D341Med (cell line): ENCODE results near the gene RBM6.

ENCODE experiments used
- DNase-seq: peaks from one replicate; pipeline ENCODE4 v3.0.0; 2012; ENCODE audit warnings: low spot score

Gene RBM6

DNA sequence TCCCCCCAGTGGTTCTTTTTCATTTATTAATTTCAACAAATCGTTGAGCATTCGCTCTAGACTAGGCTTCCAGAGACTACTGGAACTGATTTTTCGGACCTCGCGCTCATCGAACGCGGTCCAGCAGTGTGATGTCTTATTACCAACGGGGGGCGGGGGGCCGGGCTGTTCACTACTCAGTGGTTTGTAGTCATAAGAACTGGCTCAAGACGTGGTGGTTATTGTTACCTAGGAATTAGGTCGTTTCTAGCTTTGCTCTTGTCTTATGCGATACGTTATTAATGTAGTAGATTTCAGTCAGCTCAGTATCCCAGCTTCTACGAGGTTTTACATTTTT is 149.6 kb downstream of the RBM6 start:
- no peak for DNase-seq

DNA sequence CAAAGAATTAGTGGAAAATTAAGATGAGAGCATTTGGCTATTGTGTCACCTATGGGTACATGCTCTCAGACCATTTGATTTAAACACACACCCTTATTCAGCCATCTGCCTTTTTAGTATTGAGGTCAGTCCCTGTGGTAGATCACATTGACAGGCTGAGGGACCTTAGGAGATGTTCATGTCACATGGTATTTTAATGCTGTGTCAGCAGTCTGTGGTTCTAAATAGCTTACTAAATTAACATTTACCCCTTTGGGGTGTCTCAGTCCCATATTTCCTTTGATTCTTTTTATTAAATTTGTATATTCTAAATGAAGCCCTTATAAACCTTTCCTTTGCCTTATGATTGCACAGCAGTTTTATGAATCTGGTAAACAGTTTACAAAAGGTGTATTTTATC is 151.0 kb downstream of the RBM6 start:
- DNase-seq: no peak

DNA sequence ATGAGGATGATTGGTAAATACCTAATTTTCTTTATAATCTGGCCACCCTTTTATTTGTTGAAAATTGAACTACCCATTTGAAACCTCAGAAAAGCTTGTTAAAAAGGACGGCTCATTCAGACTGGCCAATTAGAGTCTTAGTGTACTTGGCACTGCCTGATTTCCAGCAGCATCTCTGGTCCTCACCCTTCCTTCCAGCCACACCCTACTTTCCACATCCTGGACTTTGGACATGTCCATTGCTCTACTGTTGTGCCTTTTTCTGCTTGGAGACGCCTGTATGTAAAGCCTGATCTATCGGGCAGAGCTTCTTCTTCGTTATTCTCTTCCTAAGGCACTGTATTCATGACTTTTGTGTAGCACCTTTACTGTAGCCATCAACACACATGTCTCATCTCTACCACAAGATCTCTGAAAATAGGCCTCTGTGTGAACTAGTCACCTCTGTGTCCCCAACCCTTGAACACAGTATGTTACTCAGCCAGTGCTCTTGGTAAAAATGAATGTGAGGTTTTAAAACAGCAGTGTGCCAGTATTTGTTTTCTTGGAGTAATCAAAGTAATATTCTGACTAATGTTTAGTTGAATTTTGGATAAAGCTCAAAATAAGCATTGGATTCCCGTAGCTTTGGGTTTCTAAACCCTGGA is 155.5 kb downstream of the RBM6 start:
- no peak for DNase-seq

DNA sequence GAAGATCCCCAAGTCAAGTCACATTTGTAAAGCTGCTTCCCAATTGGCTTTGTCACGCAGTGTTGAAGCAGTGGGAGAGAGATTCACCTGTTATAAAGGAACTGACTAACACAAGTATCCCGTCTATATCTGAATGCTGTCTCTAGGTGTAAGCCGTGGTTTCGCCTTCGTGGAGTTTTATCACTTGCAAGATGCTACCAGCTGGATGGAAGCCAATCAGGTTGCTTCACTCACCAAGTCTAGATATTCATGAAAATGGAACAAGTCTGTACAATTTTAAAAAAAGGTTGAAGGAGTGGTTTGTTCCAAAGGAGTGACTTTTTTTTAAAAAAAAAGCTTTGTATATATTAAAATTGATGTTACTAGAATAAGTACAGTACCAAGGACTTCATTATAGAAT is 160.4 kb downstream of the RBM6 start:
- no peak for DNase-seq

DNA sequence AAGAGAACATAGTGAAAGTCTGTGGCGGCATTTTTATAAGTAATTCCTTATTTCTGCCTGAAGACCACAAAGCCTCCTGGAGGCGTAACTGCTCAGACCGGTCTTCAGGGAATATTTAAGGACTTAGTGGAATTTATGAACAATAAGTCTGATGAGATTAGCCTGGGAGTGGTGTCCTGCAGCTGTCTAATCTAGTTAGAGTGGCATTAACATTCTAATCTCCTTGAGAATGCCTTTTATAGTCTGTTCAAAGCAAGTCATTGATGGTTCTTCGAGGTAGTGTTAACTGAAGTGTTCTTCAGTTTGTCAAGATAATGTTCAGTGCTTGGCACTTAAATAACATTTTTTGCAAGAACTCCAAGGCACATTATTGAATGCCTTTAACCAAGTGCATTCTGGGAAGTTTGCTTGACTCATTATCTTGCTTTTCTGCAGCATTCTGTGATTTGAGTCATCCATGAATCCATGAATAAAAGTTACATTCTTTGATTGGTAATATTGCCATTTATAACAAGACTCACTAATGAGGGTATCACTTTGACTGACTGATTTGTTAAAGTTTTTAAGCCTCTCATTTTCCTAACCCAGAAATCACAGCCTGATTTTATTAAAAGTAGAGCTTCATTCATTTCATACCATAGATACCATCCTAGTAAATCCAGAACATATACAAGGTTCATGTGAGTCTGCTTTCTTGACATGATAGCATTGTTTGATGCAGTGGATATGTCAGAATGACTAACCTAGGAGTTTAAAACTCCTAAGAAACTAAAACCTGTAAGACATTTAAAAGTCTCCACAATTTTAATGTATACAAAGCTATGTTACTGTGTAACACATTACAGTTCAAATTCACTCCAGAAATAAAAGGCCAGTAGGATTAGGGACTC is 161.3 kb downstream of the RBM6 start:
- DNase-seq: peak; percentile 81

DNA sequence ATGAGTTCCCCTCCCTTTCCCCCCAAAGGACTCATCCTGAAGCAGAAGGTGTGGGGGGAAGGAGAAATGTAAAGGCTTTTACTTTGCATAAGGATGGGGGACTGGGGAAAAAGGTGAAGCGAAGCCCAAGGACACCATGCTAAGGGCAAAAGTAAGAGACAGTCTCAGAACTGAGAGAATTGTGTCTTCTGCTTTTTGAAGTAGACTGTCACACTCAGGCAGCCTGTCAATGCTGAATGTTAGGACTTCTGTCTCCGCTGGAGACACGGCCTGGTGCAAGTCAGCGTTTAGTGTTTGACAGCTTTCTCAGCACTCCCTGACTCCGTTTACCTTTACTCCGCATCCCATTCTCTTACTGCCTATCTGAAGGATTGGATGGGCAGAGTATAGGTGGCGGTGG is 162.6 kb downstream of the RBM6 start:
- DNase-seq: no peak

DNA sequence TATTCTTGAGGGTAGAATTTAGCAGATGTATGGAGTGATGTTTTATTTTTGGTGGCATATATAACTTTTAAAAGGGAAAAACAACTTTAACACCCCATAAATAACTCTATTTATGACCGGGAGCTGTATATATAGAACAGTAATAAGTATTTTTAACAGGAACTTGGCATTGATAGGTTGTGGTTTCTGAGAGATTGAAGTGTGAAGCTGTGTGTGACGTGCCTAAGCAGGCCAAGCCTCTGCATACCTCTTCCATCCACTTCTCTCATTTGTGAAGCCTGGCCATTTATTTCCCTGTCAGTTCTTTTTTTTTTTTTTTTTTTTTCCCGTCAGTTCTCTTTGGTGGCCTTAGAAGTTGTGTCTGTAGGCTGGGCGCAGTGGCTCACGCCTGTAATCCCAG is 171.8 kb downstream of the RBM6 start:
- no peak for DNase-seq

DNA sequence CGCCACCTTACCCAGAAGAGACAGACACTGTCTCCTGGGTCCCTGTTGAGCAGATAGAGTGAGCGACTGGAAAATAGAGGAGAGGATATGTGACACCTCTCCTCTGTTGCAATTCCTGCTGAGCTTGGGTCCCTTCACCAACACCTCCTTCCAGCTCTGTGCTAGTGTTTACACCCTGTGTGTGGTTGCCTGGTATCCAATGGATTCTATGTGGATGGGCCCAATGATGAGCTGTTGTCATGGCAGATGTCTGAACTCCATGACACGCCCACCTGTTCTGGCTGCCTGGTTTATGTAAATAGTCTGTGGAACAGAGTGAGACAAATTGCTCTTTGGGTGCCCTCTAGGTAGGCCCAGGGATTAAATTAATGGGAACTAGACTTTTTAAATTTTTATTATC is 172.5 kb downstream of the RBM6 start:
- DNase-seq: no peak

DNA sequence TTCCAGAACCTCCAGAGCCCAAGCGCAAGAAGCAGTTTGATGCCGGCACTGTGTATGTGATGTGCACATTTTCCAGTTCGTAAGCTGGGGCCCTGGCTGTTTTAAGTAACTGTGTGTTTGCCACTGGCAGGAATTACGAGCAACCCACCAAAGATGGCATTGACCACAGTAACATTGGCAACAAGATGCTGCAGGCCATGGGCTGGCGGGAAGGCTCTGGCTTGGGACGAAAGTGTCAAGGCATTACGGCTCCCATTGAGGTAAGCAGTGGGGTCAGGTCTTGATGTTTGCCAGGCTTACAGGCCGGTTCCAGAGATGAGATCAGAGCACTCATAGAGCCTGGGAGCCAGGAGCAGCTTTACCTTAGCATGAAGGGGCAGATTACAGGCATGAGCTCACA is 177.2 kb downstream of the RBM6 start:
- DNase-seq: no peak

DNA sequence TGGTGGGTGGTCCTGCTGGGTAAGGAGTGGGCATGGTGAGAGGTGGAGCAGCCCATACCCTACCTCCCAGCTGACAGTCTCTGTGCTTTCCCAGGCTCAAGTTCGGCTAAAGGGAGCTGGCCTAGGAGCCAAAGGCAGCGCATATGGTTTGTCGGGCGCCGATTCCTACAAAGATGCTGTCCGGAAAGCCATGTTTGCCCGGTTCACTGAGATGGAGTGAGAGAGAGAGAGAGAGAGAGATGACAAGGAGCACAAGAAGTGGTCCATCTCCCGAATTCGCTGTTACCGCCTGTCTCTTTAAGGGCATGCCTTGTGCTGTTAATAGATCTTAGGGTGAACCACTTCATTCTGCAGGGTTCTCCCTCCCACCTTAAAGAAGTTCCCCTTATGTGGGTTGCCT is 178.3 kb downstream of the RBM6 start:
- DNase-seq: no peak

DNA sequence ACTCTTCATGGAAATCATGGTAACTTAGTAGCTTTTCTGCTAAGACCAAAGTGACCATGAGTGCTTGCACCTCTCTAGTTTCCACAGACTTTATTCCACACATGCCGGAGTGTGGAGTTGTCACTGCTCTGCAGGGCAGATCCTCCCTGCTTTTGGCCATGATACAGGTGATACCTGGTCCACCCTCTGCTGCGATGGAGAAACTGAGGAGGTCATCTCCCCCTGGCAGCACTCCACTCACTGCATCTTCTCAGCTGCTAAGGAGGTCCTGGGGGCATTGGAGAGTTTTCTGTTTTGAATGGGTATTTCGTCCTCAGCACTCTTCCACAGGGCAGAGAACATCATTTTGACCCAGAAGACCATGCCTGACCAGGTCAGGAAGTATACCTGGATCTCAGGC is 179.8 kb downstream of the RBM6 start:
- no peak for DNase-seq

DNA sequence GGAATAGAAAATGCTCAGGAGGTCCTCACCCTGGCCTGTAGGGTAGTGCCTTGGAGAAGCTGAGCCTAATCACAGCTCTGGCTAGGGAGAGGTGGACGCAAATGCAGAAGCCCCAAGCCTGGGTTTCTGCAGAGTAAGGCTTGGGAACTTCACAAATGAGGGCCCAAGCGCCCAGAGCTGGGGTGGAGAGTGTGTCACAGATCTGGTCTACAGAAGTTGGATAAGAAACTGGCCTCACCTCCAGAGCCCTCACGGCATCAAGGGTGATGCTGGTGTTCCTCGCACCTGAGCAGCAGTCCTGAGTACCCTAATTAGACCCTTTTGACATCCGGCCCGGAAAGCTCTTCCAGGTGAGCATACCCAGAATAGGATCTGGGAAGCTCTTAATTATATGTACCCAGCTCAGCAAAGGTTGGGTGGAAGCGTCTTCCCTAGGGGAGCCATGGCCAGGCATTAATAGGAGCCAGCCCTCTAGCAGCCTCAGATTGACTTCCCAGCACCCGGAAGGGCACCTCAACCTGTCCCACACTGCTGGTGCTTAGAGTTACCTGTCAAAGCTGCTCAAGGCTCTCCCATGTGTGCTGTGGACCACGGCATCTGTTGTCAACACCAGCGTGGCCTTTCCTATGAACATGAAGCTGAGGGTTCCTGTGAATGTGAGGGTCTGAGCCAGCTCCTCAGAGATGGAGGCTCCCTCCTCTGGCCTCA is 180.6 kb downstream of the RBM6 start:
- no peak for DNase-seq

DNA sequence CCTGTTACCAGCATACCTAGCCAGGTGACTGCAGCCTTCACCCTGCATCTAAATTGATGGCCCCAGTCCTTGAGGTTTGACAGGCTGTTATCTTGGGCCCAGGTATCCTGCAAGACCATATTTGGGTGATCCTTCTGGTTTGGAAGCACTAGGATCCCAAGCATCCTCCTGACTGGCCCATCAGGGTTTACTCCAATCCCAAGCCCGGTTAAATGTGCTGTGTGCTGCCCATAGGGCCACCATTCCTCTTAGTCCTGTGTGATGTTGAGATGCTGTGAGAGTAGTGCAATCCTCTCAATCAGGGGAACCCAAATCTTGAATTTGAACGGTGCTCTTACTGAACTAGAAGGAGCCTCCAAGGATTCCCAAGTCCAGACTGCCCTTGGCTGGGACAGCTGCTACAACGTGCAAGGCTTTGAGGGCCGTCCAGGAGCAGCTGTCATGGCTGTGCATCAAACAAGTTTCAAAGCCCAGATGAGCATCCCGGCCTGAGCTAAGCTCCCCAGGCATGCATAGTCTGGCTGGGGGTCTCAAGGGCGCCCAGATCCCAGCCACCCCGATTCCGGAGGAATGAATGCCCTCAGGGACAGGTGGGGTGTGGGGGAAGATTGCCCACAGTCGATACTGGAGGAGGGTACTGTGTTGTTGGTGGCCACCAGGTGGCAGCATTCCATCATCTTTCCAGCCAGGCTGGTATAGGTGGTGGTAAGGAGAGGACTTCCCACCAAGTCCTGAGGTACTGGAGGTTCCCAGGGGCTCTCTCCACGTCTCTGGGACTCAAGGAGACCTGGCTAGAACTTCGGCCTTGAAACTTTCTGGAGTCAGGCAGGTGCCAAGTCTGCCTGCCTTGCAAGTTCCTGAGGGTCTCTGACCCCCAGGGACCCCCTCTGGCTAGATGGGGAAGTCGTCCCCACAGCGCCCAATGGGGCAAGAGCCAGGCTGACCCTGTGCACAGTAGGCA is 181.4 kb downstream of the RBM6 start:
- DNase-seq: peak; percentile 87

DNA sequence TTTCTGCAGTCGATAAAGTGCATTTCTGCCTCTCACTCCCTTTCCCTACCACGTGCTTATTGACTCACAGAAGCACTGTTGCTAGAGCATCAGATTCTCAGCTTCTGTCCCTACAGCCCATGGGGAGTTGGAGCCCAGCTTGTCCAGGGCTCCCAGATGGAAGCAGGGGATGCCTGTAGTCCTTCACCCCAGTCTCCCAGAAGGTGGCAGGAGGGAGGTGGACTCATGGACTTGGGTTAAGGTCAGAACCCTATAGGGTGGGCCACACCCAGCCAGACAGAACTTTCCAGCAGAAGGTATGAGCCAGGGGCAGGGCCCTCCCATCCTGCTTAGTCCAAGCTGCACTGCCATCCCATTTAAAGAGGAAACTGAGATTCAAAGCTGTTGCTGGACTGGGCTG is 182.1 kb downstream of the RBM6 start:
- no peak for DNase-seq

DNA sequence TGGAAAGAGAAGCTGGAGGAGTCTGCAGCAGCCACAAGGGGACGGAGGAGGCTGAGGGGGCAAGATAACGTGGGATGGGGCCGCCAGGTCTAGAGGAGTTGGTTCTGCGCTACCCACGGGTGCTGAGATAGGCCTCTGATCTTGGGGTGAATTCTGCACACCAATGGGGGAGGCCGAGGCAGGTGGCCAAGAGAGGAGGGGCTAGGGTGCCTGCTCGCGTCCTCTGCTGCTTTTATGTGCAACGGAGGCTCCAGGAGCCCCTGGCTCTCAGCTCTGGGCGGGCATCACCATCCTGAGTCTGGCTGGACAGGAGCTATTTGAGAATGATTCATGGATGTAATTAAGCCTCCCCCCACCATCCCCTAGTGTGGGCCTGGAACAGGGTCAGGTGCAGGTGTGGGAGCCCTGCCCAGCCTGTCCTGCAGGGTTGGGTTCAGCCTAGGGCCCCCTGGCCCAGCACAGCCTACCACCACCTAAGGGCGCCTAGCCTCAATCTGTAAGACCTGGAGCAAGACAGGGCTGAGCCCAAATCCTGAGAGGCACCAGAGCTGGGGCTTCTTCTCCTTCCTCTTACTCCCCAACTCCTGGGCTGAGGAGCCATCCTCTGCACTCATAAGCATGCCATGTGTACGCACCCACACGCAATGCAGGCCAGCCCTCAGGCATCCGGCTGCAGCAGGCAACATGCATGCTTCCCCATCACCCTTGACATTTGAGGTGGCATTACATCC is 182.9 kb downstream of the RBM6 start:
- no peak for DNase-seq

DNA sequence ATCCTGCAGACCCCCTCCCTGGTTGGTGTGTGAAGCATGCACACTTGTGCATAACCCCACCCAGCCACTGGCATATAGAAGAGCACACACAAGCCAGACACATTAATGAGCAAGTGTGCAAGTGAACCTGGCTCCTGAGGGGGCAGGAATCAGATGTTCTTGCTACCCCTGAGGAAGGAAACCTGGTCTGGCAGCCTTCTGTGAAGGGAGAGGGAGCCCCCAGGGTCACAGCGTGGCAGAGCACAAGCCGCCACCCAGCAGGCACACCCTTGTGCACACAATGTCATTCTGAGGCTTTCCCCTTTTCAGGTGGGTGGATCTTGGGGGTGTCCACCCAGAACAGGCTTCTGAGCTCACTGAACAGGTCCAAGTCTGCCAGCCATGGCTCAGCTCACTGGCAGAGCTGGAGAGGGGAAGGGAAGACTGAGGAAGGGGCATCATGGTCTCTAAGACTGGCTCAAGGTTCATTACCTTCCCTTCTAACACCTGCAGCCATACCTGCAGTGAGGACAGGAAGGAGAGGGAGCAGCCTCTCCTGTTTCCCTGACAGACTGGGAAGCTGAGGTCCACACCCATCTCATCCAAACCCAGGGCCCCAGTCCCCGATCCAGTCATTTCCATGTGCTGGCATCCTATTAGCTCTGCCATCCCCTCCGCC is 183.6 kb downstream of the RBM6 start:
- DNase-seq: no peak

DNA sequence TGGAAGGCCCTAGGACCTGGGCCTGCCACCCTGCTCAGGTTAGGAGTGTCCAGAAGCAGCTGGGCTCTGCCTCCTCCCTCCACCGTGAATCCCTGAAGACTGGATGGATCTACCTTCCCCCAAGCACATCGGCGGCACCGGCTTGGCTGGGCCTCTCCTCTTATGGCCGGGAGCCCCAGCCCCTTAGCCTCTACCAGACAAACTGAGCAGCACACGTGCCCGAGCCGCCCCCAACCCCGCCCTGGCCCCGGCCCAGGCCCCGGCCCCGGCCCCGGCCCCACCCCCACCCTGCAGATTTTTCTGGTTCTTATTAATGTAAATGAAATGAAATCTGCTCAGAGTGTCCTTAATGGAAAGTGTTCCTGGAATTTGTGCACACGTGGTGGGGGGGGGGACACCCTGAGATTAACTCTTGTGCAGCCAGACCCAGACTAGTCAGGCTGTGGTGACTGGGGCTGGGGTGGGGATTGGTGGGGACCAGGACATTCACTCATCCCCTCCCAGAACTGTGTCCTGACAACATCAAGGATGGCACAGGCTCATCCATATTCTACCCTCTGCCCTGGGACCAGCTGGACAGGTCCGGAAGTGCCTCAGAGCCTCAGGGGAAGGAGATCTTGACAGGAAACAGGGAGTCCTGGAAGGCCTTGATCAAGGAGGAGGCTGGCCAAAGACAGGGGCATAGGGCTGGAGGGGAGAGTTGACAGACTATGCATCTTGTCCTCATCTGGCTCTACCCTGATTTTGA is 184.3 kb downstream of the RBM6 start:
- DNase-seq: peak; percentile 68

DNA sequence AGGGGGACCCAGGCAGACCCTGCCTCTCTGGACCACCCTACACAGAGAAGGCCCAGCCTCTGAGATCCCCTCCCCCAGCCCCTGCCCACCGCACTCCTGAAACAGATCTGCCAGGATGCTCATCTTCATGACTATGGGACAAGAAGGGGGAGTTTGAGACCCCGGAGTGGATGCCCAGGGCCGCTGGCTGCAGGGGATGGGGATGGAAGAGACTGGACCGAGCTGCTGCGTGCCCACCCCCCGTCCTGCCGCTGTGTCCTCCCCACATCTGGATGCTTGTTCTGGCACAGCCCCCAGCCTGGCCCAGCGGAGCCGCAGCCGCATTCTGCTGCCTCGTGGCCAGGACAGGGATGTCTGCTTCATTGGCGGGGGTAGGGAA is 184.8 kb downstream of the RBM6 start:
- DNase-seq: no peak

DNA sequence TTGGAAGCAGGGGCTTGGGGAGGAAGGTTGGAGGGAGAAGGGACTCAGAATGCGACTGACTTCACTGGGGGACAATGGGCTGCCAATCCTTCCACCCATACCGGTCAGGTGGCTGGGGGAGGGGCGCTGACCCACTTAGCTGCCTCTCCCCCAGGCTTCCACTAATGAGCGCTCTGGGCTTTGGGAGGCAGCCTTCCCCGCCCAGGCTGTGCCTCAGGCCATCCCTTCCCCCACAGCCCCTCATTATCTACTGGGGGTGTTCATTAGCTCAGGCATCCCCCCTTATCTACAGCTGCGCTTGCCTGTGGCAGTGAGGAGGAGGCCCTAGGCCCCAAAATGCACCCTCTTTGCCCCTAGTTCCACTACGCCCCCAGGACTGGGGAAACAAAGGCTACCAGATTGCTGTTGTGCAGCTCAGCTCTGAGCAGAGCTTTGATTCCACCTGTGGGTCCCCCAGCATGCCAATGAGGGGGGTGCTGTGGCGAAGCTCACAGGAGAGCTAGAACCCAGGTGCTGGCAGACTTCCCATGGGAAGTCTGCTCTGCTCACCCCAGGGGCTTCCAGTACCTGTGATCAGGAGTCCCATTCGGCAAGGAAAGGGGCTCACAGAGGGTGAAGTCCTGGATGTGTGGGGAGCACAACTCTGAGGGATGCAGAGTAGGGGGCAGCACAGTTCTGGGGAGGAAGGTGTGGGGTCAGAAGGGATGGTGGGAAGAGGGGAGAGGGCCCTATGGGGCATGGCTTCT is 185.8 kb downstream of the RBM6 start:
- no peak for DNase-seq
